Fibroblast of the aortic adventitia (primary cell): ENCODE results near the gene NXN. TPM values are rescaled to one million over a fixed set of nuclear protein-coding genes. Genes with fewer than 3 reads are reported as not detected.
A peak's percentile ranks its signal among the peaks of the same experiment; 100 is the strongest.
"Not testable (repeated sequence)": the region's sequence is repeated elsewhere in the genome, so short reads cannot be mapped to it uniquely, and the experiment has no call there.

Source experiments
- DNase-seq: peaks from one replicate; pipeline ENCODE4 v3.0.0-alpha.2; 2010; ENCODE audit warnings: low read depth
- H3K4me3 ChIP-seq: 2 replicates; pipeline ENCODE4 v1.5.1; 2011; ENCODE audit warnings: low read depth, mild to moderate bottlenecking, control low read depth, low read length, moderate library complexity
- total RNA-seq: library from RNA; depleted of rRNA; stranded (reverse); fragments of >200 nt; gene quantifications from 2 replicates; pipeline ENCODE4 v1.2.3, GENCODE V29; 2012; ENCODE audit warnings: low replicate concordance
- TF ChIP-seq, protein P1 (sequence below): IDR thresholded peaks from 2 replicates; pipeline ENCODE4 v1.5.1; 2011; ENCODE audit warnings: mild to moderate bottlenecking, low read length, control low read depth, inconsistent platforms; ENCODE audit not compliant: insufficient read depth

The NXN gene
- total RNA-seq, 1 donor: 18.1 TPM

DNA sequence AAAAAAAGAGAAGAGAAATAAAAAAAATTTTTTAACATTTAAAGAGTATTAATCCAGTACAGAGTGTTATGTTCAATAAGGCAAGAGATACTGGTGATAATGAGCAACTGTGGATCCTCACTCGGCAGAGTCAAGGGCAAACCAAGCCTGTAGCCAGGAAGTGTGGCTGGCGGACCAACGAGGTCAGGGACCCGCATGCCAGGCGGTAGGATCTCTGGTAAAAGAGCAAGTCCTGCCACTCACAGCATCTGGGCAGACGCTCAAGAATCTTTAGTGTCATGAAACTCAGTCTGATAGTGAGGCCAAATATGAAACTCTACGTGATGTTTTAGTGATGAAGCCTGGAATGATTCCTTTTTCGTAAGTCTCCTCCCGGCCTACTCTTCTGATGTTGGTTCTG lies 219.2 kb downstream of the NXN start:
- no peak for DNase-seq
- TF ChIP-seq, protein P1, sequence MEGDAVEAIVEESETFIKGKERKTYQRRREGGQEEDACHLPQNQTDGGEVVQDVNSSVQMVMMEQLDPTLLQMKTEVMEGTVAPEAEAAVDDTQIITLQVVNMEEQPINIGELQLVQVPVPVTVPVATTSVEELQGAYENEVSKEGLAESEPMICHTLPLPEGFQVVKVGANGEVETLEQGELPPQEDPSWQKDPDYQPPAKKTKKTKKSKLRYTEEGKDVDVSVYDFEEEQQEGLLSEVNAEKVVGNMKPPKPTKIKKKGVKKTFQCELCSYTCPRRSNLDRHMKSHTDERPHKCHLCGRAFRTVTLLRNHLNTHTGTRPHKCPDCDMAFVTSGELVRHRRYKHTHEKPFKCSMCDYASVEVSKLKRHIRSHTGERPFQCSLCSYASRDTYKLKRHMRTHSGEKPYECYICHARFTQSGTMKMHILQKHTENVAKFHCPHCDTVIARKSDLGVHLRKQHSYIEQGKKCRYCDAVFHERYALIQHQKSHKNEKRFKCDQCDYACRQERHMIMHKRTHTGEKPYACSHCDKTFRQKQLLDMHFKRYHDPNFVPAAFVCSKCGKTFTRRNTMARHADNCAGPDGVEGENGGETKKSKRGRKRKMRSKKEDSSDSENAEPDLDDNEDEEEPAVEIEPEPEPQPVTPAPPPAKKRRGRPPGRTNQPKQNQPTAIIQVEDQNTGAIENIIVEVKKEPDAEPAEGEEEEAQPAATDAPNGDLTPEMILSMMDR: no peak
- no peak overlapping the region for H3K4me3 ChIP-seq

- TF ChIP-seq, protein P1: no peak
Measured at GRCh38 chr17:759964-760363, 219.6 kb downstream of the NXN start.

GRCh38 chr17:756010-756567 lies 223.5 kb downstream of the NXN start:
- not testable (repeated sequence) for H3K4me3 ChIP-seq, DNase-seq

More at GRCh38 chr17:759964-760363, 219.6 kb downstream of the NXN start:
- DNase-seq: no peak
- no peak overlapping the region for H3K4me3 ChIP-seq

DNA sequence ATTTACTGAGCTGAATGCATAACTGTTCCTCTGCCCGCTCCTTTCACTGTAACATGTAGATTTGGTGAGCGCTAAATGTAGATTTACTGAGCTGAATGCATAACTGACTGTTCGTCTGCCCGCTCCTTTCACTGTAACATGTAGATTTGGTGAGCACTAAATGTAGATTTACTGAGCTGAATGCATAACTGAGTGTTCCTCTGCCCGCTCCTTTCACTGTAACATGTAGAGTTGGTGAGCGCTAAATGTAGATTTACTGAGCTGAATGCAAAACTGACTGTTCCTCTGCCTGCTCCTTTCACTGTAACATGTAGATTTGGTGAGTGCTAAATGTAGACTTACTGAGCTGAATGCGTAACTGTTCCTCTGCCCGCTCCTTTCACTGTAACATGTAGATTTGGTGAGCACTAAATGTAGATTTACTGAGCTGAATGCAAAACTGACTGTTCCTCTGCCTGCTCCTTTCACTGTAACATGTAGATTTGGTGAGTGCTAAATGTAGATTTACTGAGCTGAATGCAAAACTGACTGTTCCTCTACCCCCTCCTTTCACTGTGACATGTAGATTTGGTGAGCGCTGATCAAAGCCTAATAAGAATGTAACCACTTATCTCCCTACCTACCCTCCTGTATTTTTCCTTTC lies 224.1 kb downstream of the NXN start:
- H3K4me3 ChIP-seq, DNase-seq: not testable (repeated sequence)

- no peak for DNase-seq
- H3K4me3 ChIP-seq: no peak overlapping the region
- TF ChIP-seq, protein P1: no peak
Measured at GRCh38 chr17:753418-753817, 226.2 kb downstream of the NXN start.

DNA sequence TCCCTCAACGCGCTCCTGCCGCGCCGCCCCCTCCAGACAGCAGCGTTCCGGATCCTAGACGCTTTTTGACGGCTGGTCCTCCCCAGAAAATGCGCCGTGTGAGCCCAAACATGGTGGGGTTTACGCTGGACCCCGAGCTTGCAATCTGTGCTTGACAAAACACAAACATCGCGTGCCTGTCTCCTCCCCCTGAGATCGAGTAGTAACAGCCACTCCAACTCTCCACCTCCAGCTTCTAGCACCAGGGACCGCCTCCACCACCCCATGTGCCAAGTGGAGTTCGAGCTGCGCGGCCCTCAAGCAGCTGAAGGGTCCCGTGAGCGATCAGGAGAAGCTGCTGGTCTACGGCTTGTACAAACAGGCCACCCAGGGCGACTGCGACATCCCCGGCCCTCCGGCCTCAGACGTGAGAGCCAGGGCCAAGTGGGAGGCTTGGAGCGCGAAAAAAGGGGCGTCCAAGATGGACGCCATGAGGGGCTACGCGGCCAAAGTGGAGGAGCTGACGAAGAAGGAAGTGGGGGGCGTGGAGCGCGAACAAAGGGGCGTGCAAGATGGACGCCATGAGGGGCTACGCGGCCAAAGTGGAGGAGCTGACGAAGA lies 226.9 kb downstream of the NXN start:
- H3K4me3 ChIP-seq: peak overlapping the region; percentile 84
- TF ChIP-seq, protein P1: no peak
- peak; percentile 73 for DNase-seq

DNA sequence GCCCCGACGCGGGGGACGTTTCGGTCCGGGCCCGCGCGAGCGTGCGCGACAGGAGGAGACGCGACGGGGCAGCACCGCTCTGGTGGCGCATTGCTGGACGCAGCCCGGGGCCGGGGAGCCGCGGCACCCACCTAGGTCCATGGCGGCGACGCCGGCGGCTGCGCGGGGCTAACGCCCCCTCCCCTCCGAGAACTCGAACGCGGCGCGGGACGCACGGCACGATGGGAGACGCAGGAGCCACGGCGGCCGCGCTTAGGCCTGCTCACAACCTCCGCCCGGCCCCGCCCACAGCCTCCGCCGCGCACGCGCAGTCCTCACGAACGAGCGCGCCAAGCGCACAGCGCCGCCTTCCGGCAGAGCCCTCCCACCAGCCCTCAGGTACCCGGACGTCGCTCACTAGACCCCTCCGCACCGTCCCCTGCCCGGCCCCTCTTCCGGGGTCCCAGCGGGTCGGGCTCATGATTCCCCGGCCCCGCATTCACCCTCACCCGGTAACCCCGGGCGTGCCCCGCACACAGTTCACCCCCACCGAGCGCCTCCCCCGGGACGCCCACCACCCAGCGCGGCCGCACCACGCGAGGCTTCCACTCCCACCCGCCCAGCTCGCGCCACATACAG lies 227.5 kb downstream of the NXN start, which contains the start of gene GEMIN4:
Gene GEMIN4 (minus strand): TSS at position 263 of the 618 bp plus-strand sequence. CDS start 122 bp downstream, at position 141.
- peak; percentile 82 for DNase-seq
- peak within 1 kb of the TSS; percentile 84 for H3K4me3 ChIP-seq
- TF ChIP-seq, protein P1: peak; percentile 91
